GM19025 (cell line): ENCODE data around the gene AREL1.

Experiments
- ATAC-seq: cut with Tn5 transposase; IDR thresholded peaks from one replicate; pipeline ENCODE4 v1.9.1; 2021; ENCODE audit warnings: mild to moderate bottlenecking, low read depth, moderate library complexity; ENCODE audit not compliant: unreplicated experiment

AREL1 gene

DNA sequence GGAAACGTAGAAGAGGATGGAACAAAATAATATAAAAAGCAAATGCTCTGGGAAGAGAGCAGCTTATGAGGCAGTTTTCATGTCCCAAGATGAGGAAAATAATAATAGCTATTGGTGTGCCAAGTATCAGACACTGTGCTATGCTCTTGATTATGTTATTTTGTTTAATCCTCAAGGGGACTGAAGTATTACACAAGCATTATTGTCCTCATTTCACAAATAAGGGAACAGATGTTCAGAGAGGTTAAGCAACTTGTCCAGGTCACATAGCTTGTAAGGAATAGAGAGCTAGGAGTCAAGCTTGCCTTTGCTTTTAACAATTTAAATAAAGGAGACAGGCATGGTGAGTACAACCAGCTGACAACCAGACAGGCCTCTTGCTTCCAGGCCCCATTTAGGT is 73.9 kb downstream of the AREL1 start:
- ATAC-seq, result no peak

DNA sequence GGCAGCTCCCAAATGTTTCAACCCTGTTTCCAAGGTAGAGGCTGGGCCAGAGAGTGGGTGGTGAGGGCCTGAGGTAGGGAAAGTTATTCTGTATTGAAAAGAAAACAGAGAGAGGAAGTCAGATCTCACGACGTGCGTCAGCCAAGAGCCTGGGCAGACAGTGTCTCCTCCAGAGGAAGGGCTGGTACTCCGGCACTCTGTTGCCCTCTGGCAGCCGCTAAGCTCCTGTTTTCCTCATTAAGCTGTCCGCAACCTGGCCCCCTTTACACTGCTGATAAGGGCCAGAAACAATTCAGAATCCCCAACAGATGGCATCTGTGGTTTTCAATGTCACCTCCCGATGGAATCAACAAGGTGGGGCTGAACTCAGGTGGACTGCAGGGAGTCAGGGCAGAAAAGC is 74.8 kb downstream of the AREL1 start:
- ATAC-seq, result no peak

DNA sequence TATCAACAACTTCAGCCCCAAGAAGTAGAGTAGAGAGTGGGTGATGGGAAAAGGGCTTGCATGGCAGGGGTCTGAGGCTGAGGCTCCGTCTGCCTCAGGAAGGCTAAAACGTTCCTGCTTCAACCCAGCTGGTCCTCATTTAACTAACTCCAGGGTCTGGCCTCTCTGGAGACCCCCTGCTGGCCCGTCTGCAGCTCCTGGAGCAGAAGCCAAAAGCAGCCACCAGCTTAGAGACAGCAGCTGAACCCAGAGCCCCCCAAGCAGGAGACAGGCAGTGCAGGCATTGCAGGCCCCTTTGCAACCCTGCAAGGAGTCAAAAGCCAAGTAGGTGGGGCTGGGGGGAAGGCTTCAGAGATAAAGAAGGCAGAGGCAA is 75.7 kb downstream of the AREL1 start:
- no peak for ATAC-seq

DNA sequence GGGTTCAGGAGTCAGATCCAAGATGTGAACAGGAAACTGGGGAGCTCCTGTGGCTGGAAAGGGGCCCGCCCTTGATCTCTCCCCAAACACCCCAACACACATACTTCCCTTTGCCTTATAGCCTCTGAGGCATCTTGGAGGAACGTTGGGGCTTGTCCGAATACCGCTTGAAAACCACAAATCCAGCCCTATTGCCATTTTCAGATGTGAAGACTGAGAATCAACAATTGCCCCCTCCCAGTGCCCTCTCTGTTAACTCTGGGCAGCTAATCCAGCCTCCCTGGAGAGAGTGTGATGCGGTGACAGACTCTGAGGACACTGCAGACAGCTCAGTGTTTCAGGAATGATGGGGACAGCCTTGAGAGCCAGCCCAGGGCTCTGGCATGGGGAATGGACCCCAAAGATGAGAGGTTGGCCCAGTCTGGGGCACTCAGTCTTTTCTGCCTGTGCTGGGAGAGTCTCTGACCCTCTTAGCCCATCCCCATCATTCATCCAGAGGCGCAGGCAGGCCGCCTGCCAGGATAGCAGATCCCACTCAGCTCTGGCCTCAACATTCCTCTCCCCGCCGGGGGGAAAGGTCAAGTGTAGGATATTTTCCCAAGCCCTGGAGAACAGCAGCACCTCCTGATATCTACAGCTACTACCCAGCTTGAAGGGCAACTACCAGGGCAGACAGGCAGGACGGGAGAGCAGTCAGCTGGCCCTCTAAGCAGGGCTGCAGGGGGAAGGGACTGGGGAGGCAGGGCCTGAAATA is 76.3 kb downstream of the AREL1 start:
- no peak for ATAC-seq

DNA sequence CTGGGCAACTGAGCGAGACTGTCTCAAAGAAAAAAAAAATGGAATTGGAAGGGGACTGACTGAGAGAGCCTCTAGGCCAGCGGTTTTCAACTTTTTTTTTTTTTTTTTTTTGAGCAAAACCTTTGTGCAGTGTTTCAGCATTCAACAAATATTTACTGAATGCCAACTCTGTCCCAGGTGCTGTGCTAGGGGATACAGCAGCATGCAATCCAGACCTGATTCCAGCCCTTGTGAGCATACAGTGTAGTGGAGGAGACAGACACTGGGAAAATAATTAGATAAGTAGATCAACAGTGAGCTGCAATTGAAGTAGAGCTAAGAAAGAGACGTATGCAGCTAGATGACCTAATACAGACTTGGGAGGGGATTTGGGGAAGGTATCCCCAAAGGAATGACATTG is 77.0 kb downstream of the AREL1 start:
- no peak for ATAC-seq

DNA sequence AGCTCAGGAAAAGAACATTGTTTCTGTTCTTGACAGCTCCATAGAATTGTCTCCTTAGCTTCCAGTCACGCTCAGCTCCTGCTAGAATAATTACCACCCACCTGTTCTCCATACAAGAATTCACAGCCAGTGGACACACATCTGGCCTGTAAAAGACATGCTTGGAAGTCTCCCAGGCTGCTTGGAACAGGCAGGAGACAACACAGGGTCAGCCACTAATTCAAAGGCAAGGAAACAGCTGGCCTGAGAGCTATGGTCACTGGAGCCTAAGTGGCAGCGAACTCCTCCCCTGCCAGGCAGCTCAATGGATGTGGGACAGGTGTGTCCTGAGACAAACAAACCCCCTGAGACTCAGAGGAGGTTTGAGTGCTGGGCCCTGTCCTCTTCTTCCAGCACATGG is 77.9 kb downstream of the AREL1 start:
- ATAC-seq, result no peak

DNA sequence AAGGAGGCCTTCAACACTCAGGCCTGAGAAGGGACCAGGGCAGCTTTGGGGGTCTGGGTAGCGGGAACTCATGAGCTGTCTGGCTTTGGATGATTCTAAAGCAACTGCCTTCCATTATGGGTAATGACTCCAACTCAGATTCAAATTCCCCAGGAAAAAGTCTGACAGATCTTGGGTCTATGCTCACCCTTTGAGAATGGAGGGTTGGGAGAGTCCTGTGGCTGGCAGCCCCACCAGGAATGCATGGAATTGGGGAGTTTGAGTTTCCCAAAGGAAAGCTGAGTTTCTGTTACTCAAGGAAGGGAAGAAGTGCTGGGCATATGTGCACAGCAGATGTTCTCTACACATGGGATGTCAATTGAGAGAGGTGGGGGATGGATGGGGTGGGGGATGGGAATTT is 78.4 kb downstream of the AREL1 start:
- ATAC-seq, result no peak

DNA sequence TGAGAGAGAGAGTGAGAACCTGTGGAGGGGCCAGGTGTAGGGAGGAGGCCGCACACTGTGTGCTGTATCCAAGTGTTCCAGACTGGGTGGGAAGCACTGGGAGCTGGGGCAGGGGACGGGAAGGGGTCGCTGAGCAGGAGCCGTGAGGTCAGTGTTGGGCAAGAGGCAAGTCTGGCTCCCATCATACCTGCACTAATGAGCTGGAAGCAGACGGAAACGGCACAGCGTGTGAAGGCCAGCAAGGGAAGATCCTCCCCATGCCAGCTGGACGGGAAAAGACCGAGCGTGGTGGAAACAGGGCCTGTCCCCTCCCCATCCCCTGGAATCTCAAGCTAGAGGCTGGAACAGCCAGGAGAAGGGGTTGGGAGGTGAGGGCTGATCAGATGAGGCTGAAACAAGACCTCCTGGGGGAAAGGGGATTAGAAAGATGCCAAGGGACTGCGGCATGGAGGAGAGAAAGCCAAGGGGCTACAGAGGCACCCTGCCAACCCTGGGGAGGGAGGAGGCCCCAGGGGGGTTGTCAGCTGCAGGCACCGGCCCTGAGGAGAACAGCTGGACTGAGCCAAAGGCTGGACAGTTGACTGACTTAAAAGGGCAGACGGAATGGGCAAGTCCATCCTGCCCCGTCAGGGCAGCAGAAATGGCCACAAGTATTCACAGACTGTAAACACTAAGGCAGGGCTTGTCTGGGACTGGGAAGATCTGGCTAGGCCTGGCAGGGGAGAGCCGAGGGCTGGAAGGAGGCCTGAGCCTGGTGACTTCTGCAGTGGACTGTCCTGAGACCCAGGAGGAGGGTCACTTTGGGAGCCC is 81.8 kb downstream of the AREL1 start:
- ATAC-seq, result no peak

DNA sequence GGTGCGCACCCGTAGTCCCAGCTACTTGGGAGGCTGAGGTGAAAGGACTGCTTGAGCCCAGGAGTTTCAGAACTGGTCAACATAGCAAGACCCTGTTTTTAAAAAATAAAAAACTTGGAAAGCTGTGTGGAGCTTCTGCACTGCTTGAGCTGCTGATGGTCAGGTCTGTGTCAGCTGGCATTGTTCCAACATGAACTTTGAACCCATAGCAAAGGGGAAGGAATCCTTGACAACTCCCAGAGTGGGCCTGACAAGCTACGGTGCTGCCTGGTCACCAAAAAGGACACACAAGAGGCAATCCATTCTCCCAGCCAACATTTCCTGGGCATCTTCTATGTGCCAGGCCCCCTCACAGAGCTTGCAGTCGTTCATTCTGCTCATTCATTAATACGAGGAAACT is 84.5 kb downstream of the AREL1 start:
- ATAC-seq, result no peak

DNA sequence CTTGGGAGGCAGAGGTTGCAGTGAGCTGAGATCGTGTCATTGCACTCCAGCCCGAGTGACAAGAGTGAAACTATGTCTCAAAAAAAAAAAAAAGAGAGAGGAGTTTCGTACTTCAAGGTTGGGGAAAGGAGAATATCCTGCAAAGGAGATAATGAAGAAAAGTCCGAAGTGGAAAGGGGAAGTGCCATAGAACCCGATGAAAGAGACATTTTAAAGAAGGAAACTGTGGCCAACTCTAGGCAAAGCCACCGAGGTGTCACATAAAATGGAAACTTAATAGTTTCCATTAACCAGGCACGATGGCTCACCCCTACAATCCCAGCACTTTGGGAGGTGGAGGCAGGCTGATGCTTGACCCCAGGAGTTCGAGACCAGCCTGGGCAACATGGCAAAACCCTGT is 85.8 kb downstream of the AREL1 start:
- no peak for ATAC-seq

DNA sequence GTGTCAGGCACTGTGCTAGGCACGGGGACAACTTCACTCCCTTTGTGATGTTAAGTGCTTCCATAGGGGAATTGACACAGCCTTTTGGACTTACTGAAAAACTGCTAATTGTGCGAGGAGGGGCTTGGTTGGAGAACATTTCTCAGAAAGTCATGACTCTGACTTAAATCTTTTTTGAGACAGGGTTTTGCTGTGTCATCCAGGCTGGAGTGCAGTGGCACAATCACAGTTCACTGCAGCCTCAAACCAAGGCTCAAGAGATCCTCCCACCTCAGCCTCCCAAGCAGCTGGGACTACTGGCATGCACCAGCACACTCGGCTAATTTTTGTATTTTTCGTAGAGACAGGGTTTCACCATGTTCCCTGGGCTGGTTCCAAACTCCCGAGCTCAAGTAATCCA is 90.6 kb downstream of the AREL1 start:
- ATAC-seq, result no peak

DNA sequence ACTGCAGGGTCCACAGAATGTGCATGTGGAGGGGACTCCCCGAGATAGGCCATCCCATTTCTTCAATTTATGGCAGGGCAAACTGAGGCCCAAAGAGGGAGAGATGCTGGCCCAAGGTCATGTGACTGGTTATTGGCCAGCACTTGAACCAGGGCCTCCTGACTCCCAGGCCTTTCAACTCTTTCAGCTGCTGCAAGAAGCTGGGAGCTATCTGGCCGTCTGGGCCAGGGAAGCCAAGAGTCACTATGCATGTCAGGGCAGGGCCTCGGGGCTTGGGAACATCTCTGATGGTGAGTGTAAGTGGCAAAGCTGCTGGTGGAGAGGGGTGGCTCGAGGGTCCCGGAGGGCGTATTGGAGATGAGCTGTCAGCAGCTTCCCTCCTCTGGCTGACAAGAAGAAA is 91.3 kb downstream of the AREL1 start:
- ATAC-seq, result no peak

DNA sequence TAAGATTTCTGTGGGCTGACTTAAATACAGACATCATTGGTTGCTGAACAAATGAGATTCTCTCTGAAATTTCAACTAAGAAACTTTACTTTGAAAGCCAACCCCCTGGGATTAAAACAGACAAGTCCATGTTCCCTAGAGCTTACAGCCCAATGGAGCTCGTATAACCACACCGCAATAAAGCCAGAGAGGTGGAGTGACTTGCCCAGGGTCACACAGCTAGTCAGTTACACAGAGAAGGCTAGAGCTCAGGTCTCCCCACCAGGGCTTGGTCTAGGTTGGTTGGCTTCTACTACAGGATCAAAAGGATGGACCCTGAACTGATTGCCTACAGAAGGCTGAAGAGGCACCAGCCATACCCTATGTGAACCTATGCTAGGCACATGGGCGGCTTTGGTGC is 92.0 kb downstream of the AREL1 start:
- ATAC-seq, result no peak

DNA sequence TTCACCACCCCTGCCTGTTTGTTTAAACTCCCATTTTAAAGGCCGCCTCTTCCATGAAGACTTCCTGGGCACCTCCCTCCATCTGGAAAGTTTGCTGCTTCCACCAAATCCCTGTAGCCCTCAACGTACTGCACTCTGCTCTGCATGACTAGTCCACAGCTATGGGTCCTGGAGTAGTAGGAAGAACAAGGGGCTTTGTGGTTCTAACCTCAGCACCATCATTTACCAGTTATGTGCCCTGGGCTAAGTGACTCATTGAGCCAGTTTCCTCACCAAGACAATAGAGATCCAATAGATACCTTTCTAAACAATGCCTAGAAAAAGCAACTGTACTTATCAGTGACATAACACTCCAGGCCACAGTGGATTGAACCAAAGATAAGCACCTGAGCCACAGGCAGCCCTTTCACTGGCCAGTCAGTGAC is 92.4 kb downstream of the AREL1 start:
- no peak for ATAC-seq

DNA sequence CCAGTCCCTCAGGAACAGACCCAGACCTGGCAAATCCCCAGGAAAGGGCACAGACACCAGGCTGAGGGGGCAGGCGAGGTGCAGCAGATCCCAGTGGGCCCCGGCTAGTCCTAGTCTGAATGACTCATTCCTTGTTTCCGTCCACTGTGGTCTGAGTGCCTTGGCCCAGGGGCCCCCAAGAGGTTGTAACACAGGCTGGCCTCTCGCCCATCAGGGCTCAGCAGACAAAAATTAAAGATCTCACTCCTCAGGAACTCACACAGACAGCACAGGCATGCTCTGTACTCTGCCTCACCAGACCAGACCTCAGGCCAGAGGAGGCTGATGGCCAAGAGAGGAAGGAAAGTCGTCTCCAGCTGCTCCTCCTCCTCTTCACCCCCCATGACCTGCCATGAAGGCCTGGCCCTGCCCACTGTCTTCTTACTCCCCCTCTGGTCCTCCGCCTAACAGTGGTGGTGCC is 93.2 kb downstream of the AREL1 start:
- no peak for ATAC-seq

DNA sequence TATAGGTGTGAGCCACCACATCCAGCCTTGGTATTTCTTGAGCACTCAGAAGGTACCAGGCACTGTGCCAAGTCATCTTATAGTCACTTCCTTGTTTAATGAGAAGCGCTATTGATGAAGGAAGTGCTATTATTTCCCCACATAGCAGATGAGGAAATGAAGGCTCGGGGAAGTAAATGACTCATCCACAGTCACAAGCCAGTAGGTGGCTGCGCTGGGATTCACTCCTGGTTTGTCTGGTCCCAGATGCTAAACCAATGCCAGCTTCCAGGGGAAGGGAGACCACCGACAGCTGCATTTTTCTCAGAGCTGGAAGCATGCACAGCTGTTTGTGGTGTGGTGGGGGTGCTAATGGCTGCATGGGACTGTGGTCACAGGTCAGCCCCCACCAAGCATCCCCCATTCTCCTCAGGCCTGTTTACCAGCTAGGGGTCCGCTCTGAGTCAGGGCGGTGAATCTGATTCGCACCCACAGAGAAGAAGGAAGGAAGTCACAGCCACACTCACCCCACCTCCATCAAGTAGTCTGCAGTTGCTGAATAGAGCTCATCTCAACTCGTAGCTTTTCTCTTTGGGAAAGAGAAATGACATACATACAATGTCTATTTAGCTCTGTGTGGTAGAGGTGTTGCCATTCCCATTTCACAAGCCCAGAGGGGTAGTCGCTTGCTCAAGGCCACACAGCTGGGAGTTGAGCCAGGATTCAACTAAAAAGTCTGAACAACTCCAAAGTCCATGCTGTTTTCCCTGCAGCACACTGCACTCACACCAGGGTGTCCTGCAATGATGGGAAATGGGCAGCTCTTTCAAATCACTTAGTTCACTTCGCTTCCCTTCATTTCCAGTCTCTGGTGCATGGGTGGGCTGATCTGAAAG is 94.6 kb downstream of the AREL1 start:
- peak; percentile 66 for ATAC-seq

DNA sequence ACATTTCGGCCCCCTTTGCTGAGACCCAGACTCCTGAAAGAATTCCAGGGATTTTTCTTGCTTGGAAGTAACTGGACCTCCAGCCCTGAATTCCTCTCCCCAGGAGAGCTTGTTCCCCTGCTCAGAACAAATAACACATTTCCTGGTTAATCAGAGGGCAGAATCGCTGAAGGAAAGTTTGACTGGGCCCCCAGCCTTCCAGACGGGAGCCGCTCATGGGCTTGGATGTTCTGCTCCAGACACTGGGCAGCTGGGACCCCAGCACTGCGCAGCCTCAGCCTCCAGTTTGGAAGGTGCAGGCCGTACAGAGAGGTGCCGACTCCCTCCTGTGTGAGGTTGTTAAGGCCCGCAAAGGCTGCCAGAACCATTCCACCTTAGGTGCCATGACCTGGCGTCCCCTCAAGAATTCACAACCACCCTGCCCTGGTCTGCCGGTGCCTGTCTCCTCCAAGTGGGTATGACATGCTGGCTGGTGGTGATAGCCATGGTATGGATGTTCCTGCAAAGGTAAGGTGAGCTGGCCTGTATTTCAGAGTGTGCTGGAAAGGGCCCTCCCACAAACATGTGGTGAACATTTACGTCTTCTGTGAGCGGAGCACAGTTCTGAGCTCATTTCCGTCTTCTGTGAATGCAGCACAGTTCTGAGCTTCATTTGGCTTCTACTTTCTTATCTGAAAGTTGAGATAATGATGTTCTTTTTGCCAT is 95.7 kb downstream of the AREL1 start:
- ATAC-seq, result no peak

DNA sequence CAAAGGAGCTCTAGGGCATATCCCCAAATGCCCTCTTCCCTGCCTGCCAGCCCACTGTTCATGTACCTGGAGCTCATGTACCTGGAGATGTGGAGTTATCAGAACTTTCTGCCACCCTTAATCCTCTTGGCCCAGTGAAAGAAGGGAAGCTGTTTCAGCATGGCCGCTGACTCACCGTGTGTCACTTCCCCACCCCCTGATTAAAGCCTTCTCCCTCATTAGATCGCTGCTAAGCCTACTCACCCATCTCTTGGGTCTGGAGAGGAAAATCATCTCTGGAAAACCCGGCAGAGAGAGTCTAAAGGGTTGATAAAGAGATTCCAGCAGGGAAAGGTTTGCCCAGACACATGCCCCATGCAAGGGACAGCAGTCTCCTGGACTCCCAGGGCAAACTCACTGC is 96.4 kb downstream of the AREL1 start:
- no peak for ATAC-seq

DNA sequence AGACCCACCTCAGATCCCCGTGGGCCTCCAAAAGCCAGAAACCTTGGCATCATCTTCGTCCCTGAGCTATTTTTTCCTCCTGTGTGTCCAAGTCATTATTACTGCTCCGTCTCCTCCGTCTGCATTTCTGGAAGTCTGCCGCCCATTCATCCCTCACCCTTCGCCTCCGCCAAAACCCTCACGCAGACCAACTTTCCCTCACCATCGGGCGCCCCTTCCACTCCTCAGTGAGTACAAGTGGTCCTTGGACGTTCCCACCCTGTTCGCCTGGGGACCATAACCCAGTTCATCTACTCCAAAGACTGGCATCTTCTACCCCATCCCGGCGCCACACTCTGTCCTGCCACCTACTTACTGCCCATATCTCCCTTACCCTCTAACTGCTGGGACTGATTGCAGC is 97.1 kb downstream of the AREL1 start:
- ATAC-seq, result no peak
